Measurements from ENCODE around the gene SHISA6.

GRCh38 chr17:11221721-11222120, 19.3 kb upstream of the SHISA6 start:
- no peak for TF ChIP-seq REST (IDR thresholded peaks at IDR 0.05; ENCODE audit: low read depth, low read length)
- no peak for TF ChIP-seq NRF1 (IDR thresholded peaks at IDR 0.05; ENCODE audit: low read depth, low read length)

Data from SK-N-SH (cell line).